ENCODE results near the gene MTERF4. TPM values are rescaled to one million over a fixed set of nuclear protein-coding genes. Genes with fewer than 3 reads are reported as not detected.
"Not testable (repeated sequence)": the region's sequence is repeated elsewhere in the genome, so short reads cannot be mapped to it uniquely, and the experiment has no call there.

The MTERF4 gene
- total RNA-seq, 1 experiment from 2014 or later: 29.0 TPM

DNA sequence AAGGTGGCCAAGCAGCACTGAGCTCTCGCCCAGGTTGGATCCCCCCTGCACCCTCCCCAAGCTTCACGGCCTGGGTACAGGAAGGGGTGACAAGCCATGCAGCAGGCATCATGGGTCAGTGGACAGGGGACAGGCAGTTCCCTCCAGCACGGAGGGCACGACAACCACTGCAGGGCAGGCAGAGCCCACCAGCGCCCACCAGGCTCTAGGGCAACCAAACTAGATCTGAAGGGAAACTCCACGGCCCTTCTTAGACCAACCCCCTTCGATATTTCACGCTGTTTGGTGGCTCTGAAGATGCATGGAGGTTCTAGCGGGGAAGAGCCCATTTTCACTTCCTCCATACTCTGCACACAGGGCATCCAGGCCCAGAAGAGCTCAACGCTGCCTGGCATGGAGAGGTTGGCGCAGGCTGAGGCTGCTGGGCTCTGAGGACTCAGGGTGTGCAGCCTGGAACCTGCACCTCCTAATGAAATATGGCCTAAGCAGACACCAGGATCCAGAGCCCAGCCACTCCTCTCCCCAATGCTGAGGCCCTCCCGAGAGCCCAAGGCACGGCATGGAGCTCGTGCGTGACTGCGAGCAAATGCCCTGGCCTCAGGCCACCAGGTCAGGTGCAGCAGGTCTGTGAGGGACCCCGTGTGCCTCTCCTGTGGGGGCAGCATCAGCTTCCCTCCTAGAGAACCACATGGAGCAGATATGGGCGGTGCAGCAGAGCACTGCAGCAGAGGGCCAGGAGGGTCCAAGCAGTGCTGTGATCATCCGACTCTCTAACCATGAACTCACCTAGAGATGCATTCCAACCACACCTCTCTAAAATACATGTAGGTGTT, 8.7 kb upstream of the MTERF4 start:
- no peak for DNase-seq (ENCODE audit: low spot score)

DNA sequence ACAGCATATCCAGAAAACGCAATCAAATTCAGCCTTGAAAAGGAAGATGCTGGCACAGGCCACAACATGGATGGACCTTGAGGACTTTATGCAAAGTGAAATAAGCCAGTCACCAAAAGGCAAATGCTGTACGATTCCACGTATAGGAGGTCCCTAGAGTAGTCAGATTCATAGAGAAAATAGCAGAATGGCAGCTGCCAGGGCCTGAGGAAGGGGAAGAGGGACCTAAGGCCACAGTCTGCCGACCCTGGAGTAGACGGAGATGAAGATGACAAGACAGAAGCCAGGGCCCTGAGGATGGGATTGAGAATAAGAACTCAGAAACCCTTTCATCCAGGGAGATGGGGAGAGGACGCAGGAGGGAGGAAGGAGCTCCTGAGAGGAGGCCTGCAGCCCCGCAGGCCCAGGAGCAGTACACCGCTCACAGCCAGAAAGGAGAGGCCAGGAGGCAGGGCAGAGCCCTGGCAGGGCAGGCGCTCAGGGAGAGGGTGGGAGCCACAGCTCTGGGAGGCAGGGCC, 8.1 kb upstream of the MTERF4 start:
- DNase-seq (ENCODE audit: low spot score): no peak

DNA sequence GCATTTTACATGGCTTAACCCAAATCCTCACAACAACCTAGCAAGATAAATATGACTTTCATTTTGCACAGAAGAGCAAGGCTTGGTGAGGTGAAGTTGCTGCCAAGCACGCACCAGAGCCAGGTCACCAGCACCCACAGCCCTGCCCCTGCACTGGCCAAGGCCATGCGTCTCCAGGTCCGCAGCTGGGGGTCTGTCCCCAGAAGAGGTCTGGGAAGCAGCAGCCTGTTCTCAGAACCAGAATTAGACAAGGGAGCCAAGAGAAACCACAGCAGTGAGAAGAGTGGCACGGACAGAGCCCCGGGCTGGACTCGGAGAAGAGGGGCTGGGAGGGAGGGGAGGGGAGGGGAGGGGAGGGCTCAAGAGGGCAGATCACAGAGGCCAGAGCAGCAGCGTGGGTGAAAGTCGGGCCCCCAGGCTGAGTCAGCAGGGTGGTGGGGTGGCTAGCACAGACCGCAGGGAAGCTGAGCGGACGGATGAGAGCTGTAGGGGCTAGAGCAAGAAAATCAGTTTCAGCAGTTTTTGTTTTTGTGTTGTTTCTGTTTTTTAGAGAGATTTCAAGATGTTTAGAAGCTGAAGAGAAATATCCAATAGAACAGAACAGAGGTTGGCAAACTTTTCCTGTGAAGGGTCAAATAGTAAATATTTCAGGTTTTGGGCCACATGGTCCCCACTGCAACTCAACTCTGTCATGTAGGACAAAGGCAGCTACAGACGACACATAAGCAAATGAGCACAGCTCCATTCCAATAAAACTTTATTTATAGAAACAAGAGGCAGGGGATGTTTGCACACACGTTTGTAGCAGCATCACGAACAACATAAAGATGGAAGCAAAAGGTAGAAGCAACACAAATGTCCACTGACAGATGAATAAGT, 7.4 kb upstream of the MTERF4 start:
- no peak for DNase-seq (ENCODE audit: low spot score)

DNA sequence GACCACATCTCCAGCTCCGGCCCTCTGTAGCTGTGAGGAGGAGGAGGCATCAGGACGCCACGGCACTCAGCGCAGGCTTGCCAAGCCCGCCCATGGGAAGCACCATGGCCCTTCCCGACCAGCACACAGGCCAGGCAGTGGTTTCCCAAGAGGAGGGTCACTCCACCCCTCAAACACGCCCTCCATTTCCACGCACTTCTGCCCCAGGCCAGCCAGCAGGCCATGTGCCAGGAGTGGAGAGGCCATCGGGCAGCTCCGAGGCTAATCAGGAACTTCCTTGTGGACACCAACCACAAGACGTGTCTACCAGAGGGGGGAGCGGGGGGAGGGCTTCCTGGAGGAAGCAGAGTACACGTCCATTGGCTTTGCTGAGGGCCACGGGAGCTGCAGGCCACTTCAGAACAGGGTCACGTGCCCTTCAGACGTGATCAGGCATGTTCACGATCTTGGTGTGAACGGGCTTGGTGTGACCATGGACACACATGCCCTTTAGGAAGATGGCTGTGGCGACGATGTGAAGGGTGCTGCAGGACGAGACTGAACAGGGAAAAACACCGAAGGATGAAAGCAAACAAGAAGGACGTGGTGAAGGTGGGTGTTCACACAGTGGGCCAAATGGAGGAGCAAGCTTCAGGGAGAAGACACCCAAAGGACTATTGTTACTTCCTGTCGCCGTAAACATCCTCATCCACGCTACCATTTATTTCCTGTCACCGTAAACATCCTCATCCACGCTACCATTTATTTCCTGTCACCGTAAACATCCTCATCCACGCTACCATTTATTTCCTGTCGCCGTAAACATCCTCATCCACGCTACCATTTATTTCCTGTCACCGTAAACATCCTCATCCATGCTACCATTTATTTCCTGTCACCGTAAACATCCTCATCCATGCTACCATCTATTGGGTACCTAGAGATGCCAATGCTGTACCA, 6.5 kb upstream of the MTERF4 start:
- no peak for DNase-seq (ENCODE audit: low spot score)

DNA sequence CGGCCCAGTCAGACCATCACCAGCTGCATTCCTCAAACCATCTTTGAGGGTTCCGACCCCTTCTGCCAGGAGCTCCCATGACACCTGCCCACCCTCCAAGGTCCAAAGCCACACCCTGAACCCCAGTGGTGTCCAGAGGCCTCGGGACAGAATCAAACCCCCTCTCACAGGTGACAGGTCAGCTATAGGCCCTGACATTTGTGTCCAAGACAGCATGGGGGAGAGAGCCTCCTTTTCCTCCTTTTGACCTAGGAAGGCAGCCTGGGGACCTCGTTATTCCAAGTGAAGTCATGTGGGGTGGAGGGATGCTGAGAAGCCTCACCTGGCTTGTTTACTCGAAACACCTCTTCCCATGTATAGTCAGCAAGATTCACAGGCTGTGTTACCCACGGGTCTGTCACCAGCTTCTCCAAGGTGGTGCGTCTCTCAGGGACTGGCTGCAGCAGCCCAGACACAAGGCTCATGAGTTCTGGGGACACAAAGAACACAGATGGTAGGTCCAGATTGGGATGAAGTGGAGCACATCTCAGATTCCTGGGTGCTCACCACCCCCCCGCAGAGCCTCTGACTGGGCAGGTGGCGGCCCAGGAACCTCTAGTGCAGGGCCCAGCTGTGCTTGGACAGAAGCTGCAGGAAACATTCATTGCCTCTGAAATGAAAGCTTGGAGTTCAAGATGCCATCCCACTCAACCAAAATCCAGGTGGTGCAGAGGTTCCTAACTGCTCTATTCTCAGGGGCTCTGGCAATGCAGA, 5.1 kb upstream of the MTERF4 start:
- no peak for DNase-seq (ENCODE audit: low spot score)

DNA sequence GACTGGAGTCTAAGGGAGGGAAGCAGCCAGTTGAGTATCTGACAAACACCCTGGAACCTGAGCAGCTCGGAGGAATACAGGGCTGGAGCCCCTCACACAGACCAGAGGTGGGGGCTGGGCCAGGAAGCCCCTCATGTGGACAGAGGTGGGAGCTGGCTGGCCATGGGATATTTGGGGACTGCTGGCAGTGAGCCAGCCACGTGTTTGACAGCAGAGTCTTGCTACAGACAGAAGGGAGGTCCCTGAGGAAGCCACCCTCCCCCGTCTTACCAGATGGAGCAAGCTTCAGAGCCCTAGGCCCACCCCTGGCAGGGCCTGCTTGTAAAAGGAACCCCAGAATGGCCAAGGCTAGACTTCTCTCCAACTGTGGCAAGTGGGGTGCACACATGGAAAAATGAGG, 3.6 kb upstream of the MTERF4 start:
- DNase-seq (ENCODE audit: low spot score): no peak

DNA sequence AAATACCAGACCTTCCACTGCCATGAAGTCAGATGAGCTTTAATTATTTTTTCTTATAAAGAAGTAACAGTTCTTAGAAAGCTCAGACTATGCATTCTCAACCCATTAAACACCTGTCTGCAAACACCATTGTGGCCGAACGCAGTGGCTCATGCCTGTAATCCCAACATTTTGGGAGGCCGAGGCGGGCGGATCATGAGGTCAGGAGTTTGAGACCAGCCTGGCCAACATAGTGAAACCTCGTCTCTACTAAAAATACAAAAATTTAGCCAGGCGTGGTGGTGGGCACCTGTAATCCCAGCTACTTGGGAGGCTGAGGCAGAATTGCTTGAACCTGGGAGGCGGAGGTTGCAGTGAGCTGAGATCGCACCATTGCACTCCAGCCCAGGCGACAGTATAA, 2.5 kb upstream of the MTERF4 start:
- DNase-seq (ENCODE audit: low spot score): not testable (repeated sequence)

DNA sequence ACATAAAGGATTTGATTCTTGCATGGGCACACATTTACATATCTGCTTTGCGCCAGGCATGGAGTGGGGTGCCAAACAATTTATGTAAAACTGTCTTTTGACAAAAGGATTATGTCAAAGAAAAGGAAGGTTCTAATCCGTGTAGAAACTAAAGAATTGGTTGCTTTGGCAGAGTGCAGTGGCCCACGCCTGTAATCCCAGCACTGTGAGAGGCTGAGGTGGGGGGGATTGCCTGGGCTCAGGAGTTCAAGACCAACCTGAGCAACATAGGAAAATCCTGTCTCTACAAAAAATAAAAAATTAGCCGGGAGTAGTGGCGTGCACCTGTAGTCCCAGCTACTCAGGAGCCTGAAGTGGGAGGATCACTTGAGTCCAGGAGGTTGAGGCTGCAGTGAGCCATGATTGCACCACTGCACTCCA, 1.1 kb upstream of the MTERF4 start:
- DNase-seq (ENCODE audit: low spot score): no peak

DNA sequence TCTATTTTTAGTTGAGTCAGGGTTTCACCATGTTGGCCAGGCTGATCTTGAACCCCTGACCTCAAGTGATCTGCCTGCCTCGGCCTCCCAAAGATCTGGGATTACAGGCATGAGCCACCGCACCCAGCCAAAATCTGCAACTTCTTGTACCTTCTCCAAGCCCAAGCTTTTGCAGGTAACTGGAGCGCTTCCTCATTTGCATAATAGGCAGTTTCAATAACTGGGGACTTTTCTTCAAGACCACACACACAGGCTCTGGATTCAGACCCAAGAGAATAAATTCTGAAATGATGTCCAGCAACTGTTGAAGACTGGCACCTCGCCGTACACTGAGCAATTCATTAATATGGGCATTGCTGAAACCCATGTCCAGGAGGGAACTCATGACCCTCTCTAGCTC, 2.8 kb downstream of the MTERF4 start:
- DNase-seq (ENCODE audit: low spot score): no peak

DNA sequence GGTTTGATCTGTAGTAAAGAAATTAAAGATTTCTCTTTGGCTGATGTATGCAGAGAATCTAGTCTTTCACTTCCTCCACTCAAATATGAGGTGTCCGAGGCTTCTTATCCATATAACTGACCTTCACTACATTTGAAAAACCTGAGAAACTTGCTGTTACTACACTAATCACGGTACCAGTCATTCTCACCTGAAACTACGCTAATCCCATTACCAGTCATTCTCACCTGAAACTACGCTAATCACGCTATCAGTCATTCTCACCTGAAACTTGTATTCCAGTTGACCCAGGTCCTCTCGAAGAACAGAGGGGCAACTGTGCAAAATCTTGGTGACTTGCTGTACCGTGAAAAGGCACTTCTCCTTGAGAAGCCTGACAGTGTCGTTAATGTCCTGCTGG, 5.1 kb downstream of the MTERF4 start:
- no peak for DNase-seq (ENCODE audit: low spot score)

DNA sequence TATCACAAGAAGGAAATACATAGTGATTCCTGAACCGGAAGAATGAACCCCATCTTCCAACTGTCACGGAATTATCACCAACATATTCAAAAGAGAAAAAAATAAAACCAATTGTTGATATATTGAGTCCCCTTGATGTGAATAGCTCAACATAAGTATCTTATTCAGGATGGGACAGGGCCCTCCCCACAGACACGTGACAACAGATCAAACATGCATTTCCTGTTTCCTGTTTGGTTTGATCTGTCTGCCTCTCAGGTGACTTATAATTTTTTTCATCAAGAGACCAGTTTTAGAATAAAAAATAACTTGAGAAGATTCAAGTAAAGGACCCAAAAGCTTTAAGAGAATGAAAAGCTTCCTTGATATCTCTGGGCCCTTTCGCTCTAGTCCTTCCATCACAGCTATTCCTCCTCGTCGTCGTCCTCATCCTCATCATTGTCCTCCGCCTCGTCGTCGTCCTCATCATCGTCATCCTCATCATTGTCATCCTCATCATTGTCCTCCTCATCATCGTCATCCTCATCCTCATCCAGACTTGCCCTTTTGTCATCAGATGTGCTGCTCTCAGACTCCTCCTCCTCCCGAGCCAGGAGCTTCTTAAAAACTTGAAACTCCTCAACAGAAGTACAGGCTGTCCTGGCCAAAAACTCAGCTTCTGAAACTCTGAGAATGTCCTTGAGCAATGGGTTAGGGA, 6.3 kb downstream of the MTERF4 start:
- DNase-seq (ENCODE audit: low spot score): no peak

DNA sequence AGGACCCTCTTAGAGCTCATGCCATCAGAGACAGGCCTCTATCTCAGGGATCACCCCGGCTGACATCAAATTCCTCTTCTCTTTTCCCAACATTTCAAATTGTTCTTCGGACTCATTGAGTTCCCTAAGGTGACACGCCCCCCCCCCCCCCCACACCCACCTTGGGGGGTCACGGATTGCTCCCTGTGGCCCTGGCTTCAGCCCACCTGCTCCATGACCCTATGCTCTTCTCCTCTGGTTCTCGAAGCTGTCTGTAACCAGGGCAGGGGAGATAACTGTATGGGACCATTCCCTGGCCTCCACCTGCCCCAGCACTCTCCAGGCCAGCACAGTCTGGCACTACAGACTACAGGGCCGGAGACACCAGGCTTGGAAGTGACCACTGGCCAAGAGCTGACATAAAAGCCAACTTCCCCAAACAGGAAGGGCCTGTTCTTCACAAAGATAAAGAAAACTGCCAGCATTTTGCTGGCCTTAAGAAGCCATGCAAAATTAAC, 7.1 kb downstream of the MTERF4 start:
- DNase-seq (ENCODE audit: low spot score): no peak

DNA sequence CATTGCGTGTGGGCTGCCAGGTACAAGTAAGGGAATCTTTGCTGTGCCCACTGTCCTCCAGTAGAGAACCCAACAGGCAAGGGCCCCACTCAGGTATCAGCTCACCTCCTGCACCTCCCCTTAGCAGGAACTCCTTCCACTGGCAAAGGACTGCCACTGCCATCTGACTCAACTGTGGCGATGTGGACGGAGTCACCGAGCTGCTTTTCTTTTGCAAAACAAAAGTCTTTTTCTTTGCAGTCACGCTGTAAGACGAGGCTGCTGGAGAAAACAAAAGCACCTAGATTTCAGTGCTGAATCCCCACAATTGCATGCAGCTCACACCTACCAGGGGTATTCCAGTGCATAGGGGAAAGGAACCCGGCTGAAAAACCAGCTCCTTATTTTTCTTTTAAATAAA, 7.9 kb downstream of the MTERF4 start:
- no peak for DNase-seq (ENCODE audit: low spot score)

DNA sequence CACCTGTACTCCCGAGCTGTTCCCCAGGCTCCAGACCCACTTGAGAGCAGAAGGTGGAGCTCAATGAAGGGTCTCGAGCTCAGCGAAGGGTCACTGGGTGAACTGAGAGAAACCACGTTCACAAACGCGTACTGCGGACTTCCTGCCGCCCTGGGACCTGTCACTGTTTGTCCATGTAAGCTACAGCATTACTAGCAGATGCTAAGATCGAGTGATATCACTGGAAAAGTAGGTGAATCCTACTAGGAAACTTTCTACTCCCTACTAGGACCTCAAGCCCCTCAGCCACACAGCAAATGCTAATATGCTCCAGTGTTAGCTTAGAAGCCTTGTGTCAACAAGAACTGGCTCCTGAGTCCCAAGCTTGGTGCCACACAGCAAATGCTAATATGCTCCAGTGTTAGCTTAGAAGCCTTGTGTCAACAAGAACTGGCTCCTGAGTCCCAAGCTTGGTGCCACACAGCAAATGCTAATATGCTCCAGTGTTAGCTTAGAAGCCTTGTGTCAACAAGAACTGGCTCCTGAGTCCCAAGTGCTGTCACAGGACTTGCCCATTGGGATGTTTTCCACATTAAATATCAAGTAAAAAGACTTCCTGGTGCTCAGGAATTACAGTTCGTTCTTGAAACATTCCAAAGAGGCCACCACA, 8.8 kb downstream of the MTERF4 start:
- DNase-seq (ENCODE audit: low spot score): not testable (repeated sequence)

DNA sequence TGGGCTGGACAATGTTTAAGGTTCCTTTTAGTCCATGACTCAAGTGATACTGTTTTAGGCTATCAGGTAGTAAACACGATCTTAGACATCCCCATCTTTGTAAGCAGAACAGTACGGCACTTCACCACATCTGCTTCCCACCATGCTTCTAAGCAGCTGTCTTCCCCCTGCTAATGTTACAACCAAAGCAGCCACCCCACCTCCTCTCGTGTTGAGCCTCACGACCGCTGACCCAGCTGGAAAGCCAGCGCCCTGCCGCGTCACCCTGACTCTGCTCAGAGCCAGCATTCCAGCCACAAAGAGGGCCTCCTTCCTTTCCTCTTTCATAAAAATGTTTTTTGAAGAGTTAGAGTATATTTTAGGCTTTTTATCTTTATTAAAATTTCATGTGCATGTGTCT, 9.4 kb downstream of the MTERF4 start:
- no peak for DNase-seq (ENCODE audit: low spot score)

DNA sequence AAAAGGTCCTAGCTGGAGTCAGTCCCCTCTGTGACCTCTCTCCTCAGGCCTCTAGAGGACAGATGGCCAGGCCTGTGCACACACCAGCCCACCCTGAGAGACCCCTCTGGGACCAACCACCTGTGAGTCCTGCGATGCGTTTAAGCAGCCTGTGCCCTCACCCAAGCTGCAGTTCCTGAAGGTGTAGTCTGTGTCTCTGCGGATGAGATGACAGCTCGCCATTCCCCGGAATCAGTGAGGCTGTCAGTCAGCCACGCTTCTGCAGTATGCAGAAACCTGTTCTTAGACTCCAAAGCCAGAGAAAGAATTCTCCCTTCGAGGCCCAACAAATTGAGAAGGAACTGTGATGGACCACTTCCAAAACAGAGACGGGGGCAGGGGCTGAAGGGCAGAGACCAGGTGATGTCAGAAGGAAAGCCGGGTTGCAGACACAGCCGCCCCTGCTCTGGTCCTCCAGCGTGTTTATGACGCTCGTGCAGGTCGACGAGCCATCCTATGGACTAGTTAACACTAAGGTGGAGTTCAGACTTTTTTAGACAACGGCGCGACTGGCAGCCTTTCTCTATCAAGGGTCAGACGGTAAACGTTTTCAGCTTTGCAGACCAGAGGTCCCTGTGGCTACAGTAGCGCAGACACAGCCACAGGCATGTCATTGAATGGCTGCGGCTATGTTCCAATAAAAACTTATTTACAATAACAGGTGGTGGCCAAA, 10.2 kb downstream of the MTERF4 start:
- no peak for DNase-seq (ENCODE audit: low spot score)

DNA sequence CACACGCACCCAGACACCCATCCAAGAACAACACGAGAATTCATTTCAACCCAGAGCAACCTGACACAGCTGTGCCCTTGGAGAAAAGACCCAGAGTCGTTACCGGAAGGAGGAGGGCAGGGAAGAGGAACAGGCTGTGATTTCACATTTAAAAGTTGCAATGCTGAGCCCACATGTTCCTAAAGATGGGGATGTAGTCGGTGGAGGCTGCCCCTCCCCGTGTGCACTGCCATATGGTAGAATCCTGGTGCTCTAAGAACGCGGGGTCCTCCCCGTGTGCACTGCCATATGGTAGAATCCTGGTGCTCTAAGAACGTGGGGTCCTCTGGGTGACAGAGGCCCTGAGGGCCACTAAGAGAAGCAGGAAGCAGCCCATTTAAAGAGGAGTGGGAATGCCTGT, 10.9 kb downstream of the MTERF4 start:
- DNase-seq (ENCODE audit: low spot score): no peak
